Midbrain (tissue), 1 donor: ENCODE data around the gene RNF167.
A peak's percentile ranks its signal among the peaks of the same experiment; 100 is the strongest.

Source experiments
- DNase-seq: peaks from one replicate; lab custom pipeline; 2025; lab: John Stamatoyannopoulos, UW

The RNF167 gene

GRCh38 chr17:4953451-4953961, 13.4 kb downstream of the RNF167 start:
- DNase-seq, result no peak

- no peak for DNase-seq
Measured at GRCh38 chr17:4955091-4955490, 15.0 kb downstream of the RNF167 start.

- no peak for DNase-seq
Measured at GRCh38 chr17:4956493-4957061, 16.5 kb downstream of the RNF167 start.

GRCh38 chr17:4958102-4958501, 18.0 kb downstream of the RNF167 start:
- DNase-seq, result no peak

- DNase-seq, result no peak
Measured at GRCh38 chr17:4959261-4959965, 19.3 kb downstream of the RNF167 start.

GRCh38 chr17:4960279-4960922, 20.3 kb downstream of the RNF167 start:
- no peak for DNase-seq

GRCh38 chr17:4965311-4965986, 25.4 kb downstream of the RNF167 start:
- no peak for DNase-seq

- peak; percentile 99 for DNase-seq
Measured at GRCh38 chr17:4966844-4967538, 26.9 kb downstream of the RNF167 start.

GRCh38 chr17:4967539-4968485, 27.7 kb downstream of the RNF167 start, which contains the start of gene SPAG7:
Gene SPAG7, minus strand, starts transcription at chr17:4967817. Its CDS starts 13 bp downstream, at chr17:4967804.
- DNase-seq, result peak; percentile 98

GRCh38 chr17:4968486-4969046, 28.5 kb downstream of the RNF167 start:
- DNase-seq, result no peak

GRCh38 chr17:4969047-4969550, 29.0 kb downstream of the RNF167 start:
- no peak for DNase-seq

- no peak for DNase-seq
Measured at GRCh38 chr17:4969551-4970173, 29.6 kb downstream of the RNF167 start.

GRCh38 chr17:4970273-4970672, 30.2 kb downstream of the RNF167 start:
- no peak for DNase-seq

- no peak for DNase-seq
Measured at GRCh38 chr17:4971826-4972225, 31.8 kb downstream of the RNF167 start.

- no peak for DNase-seq
Measured at GRCh38 chr17:4972322-4972721, 32.3 kb downstream of the RNF167 start.

GRCh38 chr17:4972752-4973151, 32.7 kb downstream of the RNF167 start:
- DNase-seq, result no peak

- DNase-seq, result no peak
Measured at GRCh38 chr17:4973256-4974114, 33.4 kb downstream of the RNF167 start.

GRCh38 chr17:4974115-4974670, 34.1 kb downstream of the RNF167 start:
- no peak for DNase-seq
